ENCODE results near the gene IP6K3.

IP6K3 gene

DNA sequence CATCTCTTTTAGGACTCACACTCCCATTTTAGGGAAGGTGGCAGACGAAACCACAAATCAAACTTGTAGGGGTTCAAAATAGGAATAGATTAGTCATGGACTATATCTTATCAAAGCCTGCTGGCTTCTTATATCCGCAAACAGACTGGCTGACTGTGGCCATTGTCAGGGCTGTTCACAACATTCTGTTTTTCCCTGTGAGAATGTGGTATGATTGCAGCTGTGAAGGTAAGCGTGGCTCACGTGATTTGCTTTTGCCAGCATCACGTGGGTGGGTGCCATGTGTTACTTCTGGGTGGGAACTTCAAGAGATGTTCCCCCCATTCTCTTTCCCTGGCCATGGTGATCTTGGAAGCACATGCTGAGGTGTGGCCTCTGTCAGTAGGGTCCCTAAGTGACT lies 5.9 kb downstream of the IP6K3 start:
- DNase-seq (ENCODE audit: low spot score) = no peak

DNA sequence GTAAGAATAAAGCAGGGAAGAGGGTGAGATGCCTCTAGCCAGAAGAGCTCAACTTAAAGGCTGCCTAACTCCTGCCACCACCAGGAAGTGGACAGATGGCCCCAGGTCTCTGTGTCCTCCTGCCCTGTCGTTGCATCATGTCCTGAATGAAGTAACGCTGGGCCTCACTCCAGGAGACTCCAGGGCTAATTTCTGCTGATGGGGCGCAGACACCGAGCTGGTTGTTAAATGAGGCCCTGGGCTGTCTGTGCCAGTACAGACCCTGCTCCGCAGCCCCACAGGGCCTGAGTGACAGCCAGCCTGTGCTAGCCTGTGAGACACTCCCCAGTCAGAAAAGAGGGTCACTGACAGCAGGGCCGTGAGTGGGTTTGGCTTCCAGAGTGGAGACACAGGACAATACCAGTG lies 6.5 kb downstream of the IP6K3 start:
- DNase-seq (ENCODE audit: low spot score) = no peak

DNA sequence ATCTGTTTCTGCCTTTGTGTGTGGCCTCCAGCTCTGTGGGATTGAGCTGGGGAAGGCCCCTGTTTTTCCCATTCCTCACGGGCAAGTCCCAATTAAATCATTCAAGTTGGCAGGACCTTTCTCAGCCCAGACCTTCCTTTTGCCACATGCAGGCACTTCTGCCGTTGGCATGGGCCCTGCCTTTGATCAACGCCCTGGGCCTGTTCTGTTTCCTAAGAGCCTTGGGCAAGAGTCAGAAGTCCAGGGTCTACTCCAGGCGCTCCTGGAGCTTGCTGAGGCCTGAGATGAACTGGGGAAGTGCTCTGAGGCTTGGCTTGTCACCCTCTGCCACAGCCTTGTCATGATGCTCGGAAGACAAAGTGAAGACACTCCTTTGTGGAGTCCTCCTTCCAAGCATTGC lies 7.1 kb downstream of the IP6K3 start:
- DNase-seq (ENCODE audit: low spot score) = no peak

DNA sequence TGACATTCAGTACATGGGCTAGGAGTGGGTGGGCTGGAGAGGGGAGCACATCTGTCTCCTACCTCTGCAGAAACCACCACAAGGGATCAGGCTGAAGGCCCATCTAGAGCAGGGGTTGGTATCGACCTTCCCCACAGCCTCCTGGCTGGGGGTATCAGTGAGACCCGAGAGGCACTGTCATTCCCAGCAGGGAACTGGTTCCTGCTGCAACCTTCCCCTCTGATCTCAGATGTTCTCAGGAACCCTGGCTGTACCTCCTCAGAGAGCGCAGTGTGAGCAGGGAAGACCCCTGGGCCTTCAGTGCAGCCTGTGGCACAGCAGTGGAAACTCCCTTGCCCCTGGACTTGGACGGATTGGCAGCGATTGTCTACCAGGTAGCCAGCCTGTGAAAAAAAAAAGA lies 7.8 kb downstream of the IP6K3 start:
- DNase-seq (ENCODE audit: low spot score) = no peak

DNA sequence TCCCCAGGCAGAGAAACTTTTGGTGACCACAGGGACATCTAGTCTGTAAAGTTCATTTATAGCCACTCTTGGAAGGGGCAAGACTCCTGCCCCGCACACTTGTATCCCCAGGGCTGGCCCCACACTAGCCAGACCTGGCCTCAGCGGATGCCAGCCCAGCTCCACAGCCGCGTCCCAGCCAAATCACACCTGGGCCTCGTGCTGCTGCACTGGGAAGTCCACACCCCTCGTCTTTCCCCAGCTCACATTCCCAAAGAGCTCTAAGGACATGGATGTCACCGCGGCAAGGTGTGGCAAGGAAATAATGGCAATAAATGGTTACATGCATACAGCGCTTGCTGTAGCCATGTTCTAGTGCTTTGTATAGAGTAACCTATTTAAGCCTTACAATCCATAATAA lies 8.6 kb downstream of the IP6K3 start:
- no peak for DNase-seq (ENCODE audit: low spot score)

DNA sequence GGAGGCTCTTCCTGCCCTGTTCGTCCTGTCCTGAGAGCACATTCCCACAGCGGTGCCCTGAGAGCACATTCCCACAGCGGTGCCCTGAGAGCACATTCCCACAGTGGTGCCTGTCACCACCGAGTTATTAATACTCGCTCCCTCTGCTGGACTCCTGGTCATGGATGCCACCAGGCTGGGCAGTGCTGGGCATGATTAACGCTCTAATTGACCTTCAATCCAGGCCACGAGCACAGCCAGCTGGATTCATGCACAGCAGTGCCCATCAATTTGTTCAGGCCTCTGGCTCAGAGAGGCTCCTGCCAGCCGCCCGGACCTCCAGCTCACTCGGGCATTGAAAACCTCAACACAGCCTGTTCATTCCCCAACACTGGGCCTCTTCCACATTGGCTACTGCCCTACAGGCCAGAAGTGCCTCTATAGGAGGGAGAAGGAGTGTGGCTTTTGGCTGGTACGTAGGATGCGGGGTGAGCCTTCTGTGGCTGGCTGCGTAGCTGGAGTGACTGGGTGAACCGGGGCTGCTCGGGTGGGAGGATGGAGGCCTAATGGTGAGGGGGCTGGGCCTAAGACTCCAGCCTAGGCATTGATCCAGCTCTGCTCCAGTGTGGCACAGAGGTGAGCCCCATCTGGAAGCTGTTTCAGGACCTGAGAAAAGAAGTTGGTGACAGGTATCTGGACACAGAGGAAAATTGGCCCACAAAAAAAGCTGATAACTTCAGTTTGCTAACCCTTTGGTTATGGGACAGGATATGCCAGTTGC lies 9.3 kb downstream of the IP6K3 start:
- DNase-seq (ENCODE audit: low spot score) = no peak

DNA sequence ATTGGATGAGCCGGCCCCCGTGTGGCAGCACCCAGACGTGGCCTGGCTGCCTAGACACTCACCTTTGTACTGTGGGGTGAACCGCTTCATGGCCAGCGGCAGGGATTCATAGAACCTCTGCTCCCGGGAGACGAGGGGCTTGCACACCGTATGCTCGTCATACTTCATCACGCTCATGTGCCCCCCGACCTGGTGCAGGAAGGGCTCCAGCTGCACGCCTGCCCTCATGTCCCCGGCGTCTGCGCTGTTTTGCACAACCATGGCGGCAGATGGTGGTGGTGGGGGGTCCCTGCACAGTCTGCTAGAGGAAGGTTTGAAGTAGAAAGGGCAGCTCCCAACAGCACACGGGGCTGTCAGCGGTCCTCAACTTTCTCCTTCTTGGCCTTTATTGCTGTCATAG lies 11.5 kb downstream of the IP6K3 start:
- DNase-seq (ENCODE audit: low spot score) = no peak

DNA sequence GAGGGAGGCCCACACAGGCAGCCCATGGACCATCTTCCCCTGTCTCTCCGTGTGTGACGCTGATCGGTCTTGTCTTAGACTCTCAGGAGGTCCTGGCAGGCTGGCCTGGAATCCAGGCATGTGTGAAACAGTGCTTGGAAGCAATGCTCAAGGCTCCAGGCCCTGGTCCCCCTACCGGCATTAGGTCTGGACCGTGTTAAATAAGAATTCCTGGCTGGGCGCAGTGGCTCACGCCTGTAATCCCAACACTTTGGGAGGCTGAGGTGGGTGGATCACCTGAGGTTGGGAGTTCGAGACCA lies 13.0 kb downstream of the IP6K3 start:
- DNase-seq (ENCODE audit: low spot score) = no peak

DNA sequence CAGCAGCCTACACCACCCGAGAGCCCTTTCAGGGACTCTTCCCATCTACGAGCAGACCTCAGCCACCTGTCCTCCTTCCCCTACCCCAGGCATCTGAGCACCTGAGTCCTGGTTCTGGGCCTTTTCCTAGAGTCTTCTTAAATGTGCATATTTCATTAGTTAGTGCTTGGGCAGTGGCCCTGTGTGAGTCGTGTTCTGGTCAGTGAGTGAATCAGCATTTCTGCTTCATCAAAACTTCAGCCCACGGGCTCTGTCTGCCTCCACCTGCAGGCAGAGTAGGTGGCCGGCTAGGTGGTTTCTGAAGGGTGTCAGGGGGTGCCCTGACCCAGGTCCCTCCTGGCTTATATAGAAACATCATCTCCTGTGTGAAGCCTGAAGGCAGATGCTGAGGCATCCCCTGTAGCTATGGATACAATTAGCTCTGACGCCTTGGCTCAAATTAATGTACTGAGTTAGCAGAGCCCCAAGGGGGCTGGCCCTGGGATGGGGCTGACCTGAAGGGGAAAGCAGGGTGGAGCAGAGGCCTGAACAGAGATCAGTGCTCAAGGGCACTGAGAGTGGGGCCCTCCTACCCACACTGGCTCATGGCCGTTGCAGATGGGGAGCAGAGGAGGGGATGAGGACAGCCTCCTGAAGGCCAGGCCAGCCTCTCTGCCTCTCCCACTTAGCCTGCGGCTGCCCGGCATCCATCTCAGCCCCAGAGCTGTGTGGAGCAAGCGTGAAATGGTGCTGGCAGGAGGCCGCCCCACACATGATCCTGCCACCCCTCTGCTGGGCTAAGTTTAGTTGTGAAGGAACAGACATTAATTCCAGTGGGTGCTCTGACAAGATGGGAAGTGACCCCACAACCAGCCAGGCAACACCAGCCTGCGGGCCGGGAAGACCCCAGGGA lies 13.6 kb downstream of the IP6K3 start:
- no peak for DNase-seq (ENCODE audit: low spot score)

DNA sequence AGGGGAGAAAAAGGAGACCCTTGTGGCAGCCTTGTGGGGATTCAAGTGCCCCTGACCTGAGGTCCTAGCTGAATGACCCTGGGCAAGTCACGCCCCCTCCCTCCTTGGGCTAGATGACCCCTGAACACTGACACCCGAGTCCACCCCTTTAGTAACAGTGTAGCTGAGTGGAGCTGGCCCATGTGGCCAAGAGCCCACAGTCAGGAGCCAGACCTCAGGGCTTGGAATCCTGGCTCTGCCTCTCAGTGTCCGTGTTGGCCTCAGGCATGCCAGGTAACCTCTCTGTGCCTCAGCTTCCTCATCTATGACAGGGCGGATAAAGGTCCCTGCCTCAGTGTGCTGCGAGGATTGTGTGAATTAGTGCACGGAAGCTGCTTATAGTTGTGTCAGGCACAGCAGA lies 14.3 kb downstream of the IP6K3 start:
- DNase-seq (ENCODE audit: low spot score) = no peak

DNA sequence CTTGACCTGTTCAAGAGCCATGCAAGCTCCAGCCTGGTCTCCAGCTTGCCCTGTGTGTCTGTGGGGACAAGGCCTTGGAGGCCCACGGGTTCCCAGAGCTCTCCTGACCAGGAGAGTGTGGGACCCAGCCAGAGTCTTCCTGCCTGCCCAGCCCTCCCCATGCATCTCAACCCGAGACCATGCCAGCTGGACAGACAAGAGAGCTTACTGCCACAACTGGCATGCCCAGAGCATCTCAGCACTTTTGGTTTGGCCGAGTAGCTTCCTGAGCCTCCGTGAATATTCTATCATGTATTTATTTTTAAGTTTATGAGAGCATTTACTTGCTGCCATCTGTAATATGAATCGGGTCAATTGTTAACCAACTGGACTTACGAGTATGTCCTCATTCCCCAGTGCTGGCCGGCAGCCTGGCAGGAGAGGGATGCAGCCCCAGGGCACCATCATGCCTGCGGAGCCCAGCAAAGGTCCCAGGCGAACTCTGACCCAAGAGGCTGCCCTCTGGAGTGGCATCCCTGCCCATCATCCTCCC lies 14.9 kb downstream of the IP6K3 start:
- DNase-seq (ENCODE audit: low spot score) = no peak

DNA sequence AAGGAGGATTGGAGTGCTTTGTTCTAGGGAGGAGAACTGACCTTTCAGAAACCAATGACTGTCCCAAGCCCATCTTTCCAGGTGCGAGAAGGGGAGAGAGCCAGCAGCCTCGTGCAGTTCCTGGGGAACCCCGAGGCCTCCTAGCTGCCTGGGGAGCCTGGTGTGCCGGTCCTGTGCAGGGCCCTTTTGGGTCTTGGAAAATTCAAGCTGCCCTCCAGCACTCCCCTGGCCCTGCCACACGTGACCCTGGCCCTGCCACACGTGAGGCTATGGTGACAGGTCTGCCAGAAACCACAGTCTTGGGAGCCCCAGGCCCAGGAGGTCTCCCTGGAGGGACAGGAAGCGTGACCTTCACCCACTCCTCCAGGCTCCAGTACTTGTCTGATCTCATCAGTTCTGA lies 15.7 kb downstream of the IP6K3 start:
- DNase-seq (ENCODE audit: low spot score) = no peak

DNA sequence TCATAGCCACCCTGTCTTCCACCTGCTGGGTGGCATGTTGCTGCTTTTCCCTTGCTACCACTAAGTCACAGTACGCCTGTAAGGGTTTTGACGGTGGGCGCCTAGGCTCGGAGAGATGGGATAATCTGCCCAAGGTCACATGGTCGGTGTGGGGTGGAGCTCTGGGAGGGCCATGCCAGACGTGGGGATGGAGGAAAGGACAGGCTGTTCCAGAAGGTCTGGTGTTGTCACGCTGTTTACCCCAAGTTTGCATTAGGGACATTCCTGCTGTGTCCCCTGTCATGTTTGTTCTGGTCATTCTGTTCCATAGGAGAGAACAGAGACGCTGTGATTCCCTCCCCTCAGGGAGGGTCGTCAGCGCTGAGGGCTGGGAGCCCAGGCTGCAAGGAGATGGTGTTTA lies 16.1 kb downstream of the IP6K3 start:
- DNase-seq (ENCODE audit: low spot score) = no peak

DNA sequence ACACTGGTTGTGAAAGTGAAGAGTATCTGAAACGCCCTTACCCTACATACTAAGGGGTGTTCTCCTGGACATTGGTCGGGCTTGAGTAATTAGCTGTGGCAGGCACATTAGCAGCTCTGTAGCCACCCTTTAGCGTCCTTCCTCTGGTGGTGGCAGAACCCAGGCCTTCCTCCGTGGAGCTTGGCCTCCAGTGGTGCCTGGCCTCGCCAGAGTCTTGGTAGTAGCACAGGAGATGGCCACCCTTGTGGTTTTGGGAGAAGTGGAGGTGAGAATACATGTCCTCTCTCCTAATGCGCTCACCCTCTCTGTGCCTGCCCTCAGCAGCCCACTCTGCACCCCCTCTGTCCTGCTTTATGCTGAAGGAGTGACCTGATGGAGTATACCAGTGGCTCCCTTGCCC lies 17.6 kb downstream of the IP6K3 start:
- no peak for DNase-seq (ENCODE audit: low spot score)

DNA sequence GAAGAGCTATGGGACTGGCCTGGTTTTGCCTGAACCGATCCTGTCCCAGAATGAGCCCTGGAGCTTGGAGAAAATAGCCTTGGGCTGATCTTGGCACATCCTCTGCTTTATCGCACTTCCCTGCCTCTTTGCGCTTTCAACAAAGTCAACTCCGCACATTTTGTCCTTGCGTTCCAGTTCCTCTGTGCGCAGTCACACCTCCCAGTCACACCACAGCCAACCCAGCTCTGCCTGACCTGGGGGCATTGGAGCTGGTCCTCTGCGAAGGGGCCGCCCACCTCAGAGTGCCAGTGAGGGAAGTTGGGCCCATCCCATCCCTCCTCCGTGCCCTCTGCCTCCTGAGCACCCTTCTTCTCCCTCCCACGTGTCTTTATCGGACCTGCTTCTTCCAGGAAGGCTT lies 18.3 kb downstream of the IP6K3 start:
- no peak for DNase-seq (ENCODE audit: low spot score)

DNA sequence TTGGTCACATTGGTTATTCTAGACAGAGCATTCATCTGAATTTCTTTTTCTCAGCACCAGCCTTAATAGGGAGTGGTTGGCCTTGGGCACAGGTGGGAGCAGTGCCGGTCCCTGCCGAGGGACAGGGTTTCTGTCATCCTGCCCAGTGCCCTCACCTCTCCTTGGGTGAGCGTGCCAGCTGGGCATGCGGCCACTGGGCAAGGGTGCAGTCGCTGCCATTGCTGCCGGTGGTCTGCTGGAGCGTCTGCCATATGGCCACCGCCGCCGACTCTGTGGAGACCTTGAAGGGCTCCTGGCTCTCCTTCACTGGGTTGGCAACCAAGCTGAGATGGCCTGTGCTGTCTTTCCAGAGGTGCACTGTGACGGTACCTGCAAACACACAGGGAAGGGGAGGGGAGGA lies 18.8 kb downstream of the IP6K3 start:
- no peak for DNase-seq (ENCODE audit: low spot score)

DNA sequence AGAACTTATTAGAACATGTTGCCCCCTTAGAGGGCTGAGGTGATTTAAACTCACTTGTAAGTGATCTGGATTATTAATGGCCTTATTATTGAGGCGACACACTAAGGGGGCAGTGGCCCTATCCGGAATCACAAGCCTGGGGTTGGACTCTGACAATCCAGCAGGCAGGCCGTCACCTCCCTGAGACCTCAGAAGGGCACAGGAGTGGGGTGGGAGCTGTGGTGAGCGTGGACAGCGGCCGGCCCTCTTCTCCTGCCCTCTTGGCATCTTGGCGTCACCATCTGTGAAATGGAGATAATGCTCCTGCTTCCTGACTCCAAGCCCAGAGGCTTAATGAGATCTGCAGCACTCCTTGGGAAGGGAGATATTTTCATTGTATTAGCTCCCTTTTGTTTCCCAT lies 19.6 kb downstream of the IP6K3 start:
- no peak for DNase-seq (ENCODE audit: low spot score)

DNA sequence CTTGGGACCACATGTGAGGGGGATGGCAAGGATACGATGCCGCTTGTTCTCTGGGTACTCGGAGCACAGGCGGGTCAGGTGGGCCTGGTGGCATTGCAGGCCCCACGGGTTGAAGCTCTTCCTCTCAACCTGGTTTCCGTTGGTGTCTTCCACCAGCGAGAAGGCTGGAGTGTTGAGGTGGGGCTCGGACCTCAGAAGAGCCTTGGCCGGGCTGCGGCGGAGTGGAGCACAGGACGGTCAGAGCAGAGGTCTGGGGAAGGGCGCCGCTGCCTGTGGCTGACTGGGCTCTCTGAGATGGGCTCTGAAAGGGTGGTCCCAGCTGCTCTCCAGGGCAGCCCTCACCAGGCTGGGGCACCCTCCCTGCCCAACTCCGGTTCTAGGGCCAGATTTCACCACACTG lies 20.0 kb downstream of the IP6K3 start:
- DNase-seq (ENCODE audit: low spot score) = no peak

DNA sequence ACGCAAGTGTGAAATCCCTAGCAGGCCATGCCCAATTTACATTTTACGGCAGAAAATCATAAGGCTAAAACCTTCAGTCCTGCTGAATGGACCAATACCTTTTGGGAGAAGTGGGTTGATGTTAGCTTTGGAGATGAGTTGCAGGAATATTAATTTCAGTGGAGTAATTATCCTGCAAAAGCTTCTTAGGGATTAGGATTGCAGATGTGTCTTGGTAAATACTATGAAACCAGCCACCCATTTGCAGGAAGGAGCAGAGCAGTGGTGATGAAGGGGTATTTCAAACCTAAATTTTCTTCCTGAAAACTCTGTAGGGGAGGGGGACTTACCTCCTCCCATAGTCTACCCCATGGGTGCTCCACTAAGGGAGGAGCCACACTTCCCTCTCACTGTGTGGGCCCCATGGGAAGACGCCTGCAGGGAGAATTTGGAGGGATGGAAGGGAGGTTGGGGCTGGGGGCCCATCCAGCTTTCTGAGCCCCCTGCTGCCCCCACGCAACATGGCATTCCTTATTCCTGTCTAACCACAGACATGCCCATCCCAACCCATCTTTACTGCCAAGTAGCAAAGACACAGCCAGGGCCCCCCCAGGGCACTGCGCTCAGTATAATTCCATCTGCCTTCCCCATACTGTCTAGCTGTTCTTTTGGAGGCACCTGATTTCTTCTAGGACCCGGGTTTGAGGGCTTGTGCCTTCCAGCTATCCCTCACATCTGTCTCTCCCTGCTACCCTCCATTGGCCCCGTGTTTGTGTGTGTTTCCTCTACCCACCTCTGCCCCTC lies 20.6 kb downstream of the IP6K3 start:
- DNase-seq (ENCODE audit: low spot score) = no peak

DNA sequence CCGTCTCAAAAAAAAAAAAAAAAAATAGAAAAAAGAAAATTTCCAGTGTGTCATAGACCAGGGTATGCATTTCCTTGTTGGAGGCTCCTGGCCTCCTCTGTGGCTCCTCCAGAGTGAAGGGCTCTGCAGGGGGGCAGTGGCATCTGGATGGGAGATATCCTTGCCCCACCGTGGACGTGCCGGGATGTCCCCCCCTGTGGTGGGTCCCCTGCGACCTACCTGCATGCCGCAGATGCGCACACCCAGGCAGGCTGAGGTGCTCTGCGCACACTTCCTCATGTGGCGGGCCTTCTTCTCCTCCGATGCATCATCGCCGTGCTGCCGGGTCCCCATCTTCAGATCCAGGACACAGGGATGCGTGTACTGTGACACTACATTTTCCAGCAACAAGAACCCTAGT lies 21.5 kb downstream of the IP6K3 start:
- DNase-seq (ENCODE audit: low spot score) = no peak

DNA sequence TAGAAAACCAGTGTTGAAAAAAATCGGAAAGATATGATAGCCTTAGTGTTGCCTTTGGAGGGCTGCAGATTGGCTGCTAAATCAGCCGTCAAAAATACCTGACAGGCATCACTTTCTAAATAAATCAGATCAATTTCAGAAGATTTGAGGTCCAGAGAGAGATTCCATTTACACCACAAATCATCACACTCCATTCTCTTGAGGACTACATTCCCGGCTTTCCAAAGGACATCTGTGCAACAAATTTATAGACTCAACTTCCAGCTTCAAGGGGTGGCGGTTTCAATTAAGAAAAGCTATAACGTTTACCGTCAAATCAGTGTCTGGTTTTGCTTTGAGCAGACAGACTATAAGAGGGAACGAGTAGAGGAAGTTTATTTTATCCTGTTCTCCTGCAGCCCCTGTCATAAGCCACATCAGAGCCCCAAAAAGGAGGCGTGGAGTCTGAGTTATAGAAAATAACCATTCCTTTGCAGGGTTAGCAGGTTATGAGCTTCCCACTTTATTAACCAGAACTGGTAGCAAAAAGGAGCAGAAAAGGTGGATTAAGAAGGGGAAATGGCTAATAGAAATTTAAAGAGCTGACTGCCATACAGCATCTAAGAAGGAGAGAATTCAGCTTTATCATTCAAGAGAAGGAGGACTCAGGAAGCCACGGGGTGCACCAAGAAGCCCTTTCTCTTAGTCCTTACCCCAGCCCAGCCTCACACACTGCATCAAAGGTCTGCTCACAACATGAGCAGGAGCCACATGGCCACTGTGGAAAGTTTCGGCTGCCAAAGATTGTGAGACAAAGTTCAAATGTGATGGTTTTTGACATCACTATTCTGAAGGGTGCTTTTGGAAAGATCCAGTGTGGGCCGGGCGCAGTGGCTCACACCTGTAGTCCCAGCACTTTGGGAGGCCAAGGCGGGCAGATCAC lies 22.3 kb downstream of the IP6K3 start:
- peak; percentile 28 for DNase-seq (ENCODE audit: low spot score)

Data from CD4-positive, alpha-beta T cell treated with Interleukin-6 at 100 ng/mL for 8 hours (primary cell).